Measurements from ENCODE around the gene MAST1.

Gene MAST1

GRCh38 chr19:12794196-12794941 lies 43.9 kb upstream of the MAST1 start:
- H3K4me3 ChIP-seq (ENCODE audit: low read depth, low read length), result peak overlapping the region; percentile 43
- CTCF ChIA-PET, result interaction anchor here (0.6 to 16.5 kb wide), 4 partner anchors 17 to 126 kb away, joined by 5 to 386 read pairs (median 140); partner anchors contain the start of gene HOOK2
- H3K27ac ChIP-seq (ENCODE audit: extremely low read depth, low read depth, low read length), result no peak overlapping the region
- H3K4me1 ChIP-seq (ENCODE audit: control insufficient read depth, insufficient read depth, low read length), result peaks cover 13% of the 10 kb centered on the region
- no peaks in the 10 kb centered on the region for H3K9me3 ChIP-seq (ENCODE audit: control insufficient read depth, insufficient read depth, low read depth, low read length)
- POLR2A ChIA-PET, result interaction anchor here (0.7 to 2.6 kb wide), 3 partner anchors 16 to 1134 kb away, joined by 3 to 12 read pairs (median 4); no protein-coding TSS in a partner anchor
- peaks cover 12 to 14% of the 10 kb centered on the region in 2 experiments; a peak in 2 of 3 replicates for H3K36me3 ChIP-seq (ENCODE audit: control insufficient read depth in 2 of 2, insufficient read depth in 1 of 2, low read length in 2 of 2)
- TF ChIP-seq MYNN (tag by site-specific recombination; IDR thresholded peaks at IDR 0.05; ENCODE audit: borderline replicate concordance) (no peak), CTCF (tag by site-specific recombination; IDR thresholded peaks at IDR 0.05) (0 out of 2 replicates have a peak, but pooled peaks have one; percentile 7), KLF7 (tag by site-specific recombination; IDR thresholded peaks at IDR 0.05; ENCODE audit: borderline replicate concordance) (no peak), SP3 (tag by site-specific recombination; IDR thresholded peaks at IDR 0.05) (no peak), ZNF658 (tag by site-specific recombination; IDR thresholded peaks at IDR 0.05) (no peak), ZNF768 (tag by site-specific recombination; IDR thresholded peaks at IDR 0.05) (no peak), ZNF335 (tag by site-specific recombination; conservative IDR thresholded peaks at IDR 0.05) (peak; percentile 38; the same call in 1 of the 2 replicates), ZBTB17 (tag by site-specific recombination; IDR thresholded peaks at IDR 0.05) (no peak), ZNF660 (tag by site-specific recombination; IDR thresholded peaks at IDR 0.05) (no peak), ZNF571 (tag by site-specific recombination; IDR thresholded peaks at IDR 0.05) (no peak), ZNF121 (tag by site-specific recombination; IDR thresholded peaks at IDR 0.05) (peak; percentile 69), ZFHX2 (tag by site-specific recombination; conservative IDR thresholded peaks at IDR 0.05) (no peak), RBAK (tag by site-specific recombination; IDR thresholded peaks at IDR 0.05) (no peak), YY1 (tag by site-specific recombination; IDR thresholded peaks at IDR 0.05) (no peak), HOXC10 (CRISPR knock-in tag; IDR thresholded peaks at IDR 0.05) (no peak), ZNF239 (tag by site-specific recombination; IDR thresholded peaks at IDR 0.05) (no peak), ZNF549 (tag by site-specific recombination; IDR thresholded peaks at IDR 0.05) (no peak), GLIS1 (tag by site-specific recombination; IDR thresholded peaks at IDR 0.05) (0 out of 2 replicates have a peak, but pooled peaks have one; percentile 2), YY2 (tag by site-specific recombination; IDR thresholded peaks at IDR 0.05) (no peak), ZNF132 (tag by site-specific recombination; IDR thresholded peaks at IDR 0.05; ENCODE audit: borderline replicate concordance) (no peak), ZNF19 (tag by site-specific recombination; IDR thresholded peaks at IDR 0.05; ENCODE audit: low read depth) (no peak), ZNF473 (tag by site-specific recombination; IDR thresholded peaks at IDR 0.05) (no peak), ZNF560 (tag by site-specific recombination; IDR thresholded peaks at IDR 0.05; ENCODE audit: borderline replicate concordance) (no peak), BCL11B (tag by site-specific recombination; IDR thresholded peaks at IDR 0.05; ENCODE audit: low read depth) (no peak), GLI2 (tag by site-specific recombination; IDR thresholded peaks at IDR 0.05; ENCODE audit: borderline replicate concordance, low read depth) (no peak)
- TF ChIP-seq, protein P1, sequence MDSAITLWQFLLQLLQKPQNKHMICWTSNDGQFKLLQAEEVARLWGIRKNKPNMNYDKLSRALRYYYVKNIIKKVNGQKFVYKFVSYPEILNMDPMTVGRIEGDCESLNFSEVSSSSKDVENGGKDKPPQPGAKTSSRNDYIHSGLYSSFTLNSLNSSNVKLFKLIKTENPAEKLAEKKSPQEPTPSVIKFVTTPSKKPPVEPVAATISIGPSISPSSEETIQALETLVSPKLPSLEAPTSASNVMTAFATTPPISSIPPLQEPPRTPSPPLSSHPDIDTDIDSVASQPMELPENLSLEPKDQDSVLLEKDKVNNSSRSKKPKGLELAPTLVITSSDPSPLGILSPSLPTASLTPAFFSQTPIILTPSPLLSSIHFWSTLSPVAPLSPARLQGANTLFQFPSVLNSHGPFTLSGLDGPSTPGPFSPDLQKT (IDR thresholded peaks at IDR 0.05; ENCODE audit: borderline replicate concordance, low read depth, low read length), result no peak
- TF ChIP-seq, protein P2, sequence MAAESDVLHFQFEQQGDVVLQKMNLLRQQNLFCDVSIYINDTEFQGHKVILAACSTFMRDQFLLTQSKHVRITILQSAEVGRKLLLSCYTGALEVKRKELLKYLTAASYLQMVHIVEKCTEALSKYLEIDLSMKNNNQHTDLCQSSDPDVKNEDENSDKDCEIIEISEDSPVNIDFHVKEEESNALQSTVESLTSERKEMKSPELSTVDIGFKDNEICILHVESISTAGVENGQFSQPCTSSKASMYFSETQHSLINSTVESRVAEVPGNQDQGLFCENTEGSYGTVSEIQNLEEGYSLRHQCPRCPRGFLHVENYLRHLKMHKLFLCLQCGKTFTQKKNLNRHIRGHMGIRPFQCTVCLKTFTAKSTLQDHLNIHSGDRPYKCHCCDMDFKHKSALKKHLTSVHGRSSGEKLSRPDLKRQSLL (tag by site-specific recombination; IDR thresholded peaks at IDR 0.05), result no peak
- TF ChIP-seq, protein P3, sequence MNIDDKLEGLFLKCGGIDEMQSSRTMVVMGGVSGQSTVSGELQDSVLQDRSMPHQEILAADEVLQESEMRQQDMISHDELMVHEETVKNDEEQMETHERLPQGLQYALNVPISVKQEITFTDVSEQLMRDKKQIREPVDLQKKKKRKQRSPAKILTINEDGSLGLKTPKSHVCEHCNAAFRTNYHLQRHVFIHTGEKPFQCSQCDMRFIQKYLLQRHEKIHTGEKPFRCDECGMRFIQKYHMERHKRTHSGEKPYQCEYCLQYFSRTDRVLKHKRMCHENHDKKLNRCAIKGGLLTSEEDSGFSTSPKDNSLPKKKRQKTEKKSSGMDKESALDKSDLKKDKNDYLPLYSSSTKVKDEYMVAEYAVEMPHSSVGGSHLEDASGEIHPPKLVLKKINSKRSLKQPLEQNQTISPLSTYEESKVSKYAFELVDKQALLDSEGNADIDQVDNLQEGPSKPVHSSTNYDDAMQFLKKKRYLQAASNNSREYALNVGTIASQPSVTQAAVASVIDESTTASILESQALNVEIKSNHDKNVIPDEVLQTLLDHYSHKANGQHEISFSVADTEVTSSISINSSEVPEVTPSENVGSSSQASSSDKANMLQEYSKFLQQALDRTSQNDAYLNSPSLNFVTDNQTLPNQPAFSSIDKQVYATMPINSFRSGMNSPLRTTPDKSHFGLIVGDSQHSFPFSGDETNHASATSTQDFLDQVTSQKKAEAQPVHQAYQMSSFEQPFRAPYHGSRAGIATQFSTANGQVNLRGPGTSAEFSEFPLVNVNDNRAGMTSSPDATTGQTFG (tag by site-specific recombination; IDR thresholded peaks at IDR 0.05; ENCODE audit: borderline replicate concordance), result no peak
- TF ChIP-seq, protein P4, sequence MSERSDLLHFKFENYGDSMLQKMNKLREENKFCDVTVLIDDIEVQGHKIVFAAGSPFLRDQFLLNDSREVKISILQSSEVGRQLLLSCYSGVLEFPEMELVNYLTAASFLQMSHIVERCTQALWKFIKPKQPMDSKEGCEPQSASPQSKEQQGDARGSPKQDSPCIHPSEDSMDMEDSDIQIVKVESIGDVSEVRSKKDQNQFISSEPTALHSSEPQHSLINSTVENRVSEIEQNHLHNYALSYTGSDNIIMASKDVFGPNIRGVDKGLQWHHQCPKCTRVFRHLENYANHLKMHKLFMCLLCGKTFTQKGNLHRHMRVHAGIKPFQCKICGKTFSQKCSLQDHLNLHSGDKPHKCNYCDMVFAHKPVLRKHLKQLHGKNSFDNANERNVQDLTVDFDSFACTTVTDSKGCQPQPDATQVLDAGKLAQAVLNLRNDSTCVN (tag by site-specific recombination; optimal IDR thresholded peaks at IDR 0.05), result no peak
